HEK293T (cell line): ENCODE results near the gene ZNF311.

Experiments used
- CTCF ChIA-PET: fragments of 350-600 bp; formaldehyde crosslinking; extraction: SDS; loops from one replicate; lab custom pipeline; 2021; ENCODE audit warnings: antibody characterized with exemption, inconsistent platforms; lab: Yijun Ruan, JAX
- POLR2A ChIA-PET: fragments of 350-600 bp; formaldehyde crosslinking; extraction: SDS; loops from one replicate; lab custom pipeline; 2020; ENCODE audit warnings: antibody characterized with exemption, inconsistent platforms; lab: Yijun Ruan, JAX
- DNase-seq: peaks from one replicate; pipeline ENCODE4 v3.0.0; 2012; ENCODE audit warnings: mixed read lengths; ENCODE audit errors: extremely low spot score
- ARNT ChIP-seq: fragments of 450-650 bp; IDR thresholded peaks from 2 replicates; pipeline ENCODE4 v1.6.1; 2017; ENCODE audit warnings: mild to moderate bottlenecking
- BHLHE40 ChIP-seq: fragments of 450-650 bp; IDR thresholded peaks from 2 replicates; pipeline ENCODE4 v1.6.1; 2016; ENCODE audit warnings: mild to moderate bottlenecking, moderate library complexity, borderline replicate concordance
- CTBP1 ChIP-seq: fragments of 450-650 bp; IDR thresholded peaks from 2 replicates; pipeline ENCODE4 v1.6.1; 2016; ENCODE audit warnings: borderline replicate concordance
- ELF4 ChIP-seq: fragments of 450-650 bp; IDR thresholded peaks from 2 replicates; pipeline ENCODE4 v1.6.1; 2017; ENCODE audit warnings: antibody characterized with exemption
- FOXA1 ChIP-seq: fragments of 450-650 bp; IDR thresholded peaks from 2 replicates; pipeline ENCODE4 v1.6.1; 2016; ENCODE audit warnings: mild to moderate bottlenecking
- FOXK2 ChIP-seq: fragments of 450-650 bp; IDR thresholded peaks from 2 replicates; pipeline ENCODE4 v1.6.1; 2016; ENCODE audit warnings: mild to moderate bottlenecking
- FOXM1 ChIP-seq: fragments of 450-650 bp; IDR thresholded peaks from 2 replicates; pipeline ENCODE4 v1.6.1; 2017; ENCODE audit warnings: mild to moderate bottlenecking, borderline replicate concordance
- HDGF ChIP-seq: fragments of 450-650 bp; IDR thresholded peaks from 2 replicates; pipeline ENCODE4 v1.6.1; 2017; ENCODE audit warnings: antibody characterized with exemption, borderline replicate concordance
- L3MBTL2 ChIP-seq: fragments of 450-650 bp; conservative IDR thresholded peaks from 2 replicates; pipeline ENCODE4 v1.6.1; 2016; ENCODE audit warnings: mild to moderate bottlenecking
- LEF1 ChIP-seq: fragments of 450-650 bp; IDR thresholded peaks from 2 replicates; pipeline ENCODE4 v1.6.1; 2017; ENCODE audit warnings: mild to moderate bottlenecking, borderline replicate concordance
- NFRKB ChIP-seq: fragments of 450-650 bp; IDR thresholded peaks from 2 replicates; pipeline ENCODE4 v1.6.1; 2016; ENCODE audit warnings: mild to moderate bottlenecking, moderate library complexity
- PKNOX1 ChIP-seq: fragments of 450-650 bp; IDR thresholded peaks from 2 replicates; pipeline ENCODE4 v1.6.1; 2016
- SP1 ChIP-seq: fragments of 450-650 bp; IDR thresholded peaks from 2 replicates; pipeline ENCODE4 v1.6.1; 2017
- SUZ12 ChIP-seq: fragments of 450-650 bp; IDR thresholded peaks from 2 replicates; pipeline ENCODE4 v1.6.1; 2016; ENCODE audit warnings: mild to moderate bottlenecking
- TARDBP ChIP-seq: fragments of 450-650 bp; IDR thresholded peaks from 2 replicates; pipeline ENCODE4 v1.6.1; 2016
- ZNF384 ChIP-seq: fragments of 450-650 bp; IDR thresholded peaks from 2 replicates; pipeline ENCODE4 v1.6.1; 2016

The ZNF311 gene

GRCh38 chr6:29005183-29005885 is at the start of gene ZNF311:
ZNF311 (minus strand) TSS chr6:29005315; CDS start chr6:29003954, 1,361 bp downstream.
- DNase-seq = no peak
- CTCF ChIA-PET = interaction anchor here (0.6 kb wide), 1 partner anchor 21 kb away, joined by 5 read pairs; no protein-coding TSS in a partner anchor
- POLR2A ChIA-PET = interaction anchor here (0.6 to 1.6 kb wide), 2 partner anchors 11 to 20 kb away, joined by 3 to 6 read pairs; no protein-coding TSS in a partner anchor
- TF ChIP-seq ARNT = no peak
- no peak for TF ChIP-seq FOXK2
- TF ChIP-seq LEF1 = no peak
- TF ChIP-seq SUZ12 = no peak
- TF ChIP-seq FOXM1 = no peak
- no peak for TF ChIP-seq BHLHE40
- TF ChIP-seq HDGF = no peak
- no peak for TF ChIP-seq CTBP1
- TF ChIP-seq TARDBP = no peak
- TF ChIP-seq NFRKB = no peak
- TF ChIP-seq PKNOX1 = no peak
- TF ChIP-seq ZNF384 = no peak
- no peak for TF ChIP-seq SP1

GRCh38 chr6:29051680-29052079 is 46.6 kb upstream of the ZNF311 start:
- ChIA-PET POLR2A (no interaction called here), CTCF (no interaction called here)
- DNase-seq = no peak
- TF ChIP-seq PKNOX1 (no peak), FOXM1 (no peak), LEF1 (no peak), L3MBTL2 (no peak), SP1 (no peak), HDGF (no peak), FOXA1 (no peak)

GRCh38 chr6:29045075-29045474 is 40.0 kb upstream of the ZNF311 start, which contains the start of gene OR2W1:
OR2W1 (minus strand) TSS chr6:29045175; CDS start chr6:29045175, 0 bp downstream.
- ChIA-PET POLR2A (no interaction called here), CTCF (no interaction called here)
- TF ChIP-seq FOXA1 (no peak), SP1 (no peak), ZNF384 (no peak), TARDBP (no peak), HDGF (no peak), FOXM1 (no peak), FOXK2 (no peak), BHLHE40 (no peak), SUZ12 (no peak), PKNOX1 (no peak), L3MBTL2 (no peak), CTBP1 (no peak), LEF1 (no peak), NFRKB (no peak), ARNT (no peak), ELF4 (no peak)
- no peak for DNase-seq

GRCh38 chr6:29035951-29036350 is 30.8 kb upstream of the ZNF311 start:
- TF ChIP-seq ARNT (no peak), L3MBTL2 (no peak), NFRKB (no peak)
- CTCF ChIA-PET = no interaction called here
- POLR2A ChIA-PET = no interaction called here
- DNase-seq = no peak

GRCh38 chr6:29028821-29029220 is 23.7 kb upstream of the ZNF311 start:
- DNase-seq = no peak
- ChIA-PET CTCF (no interaction called here), POLR2A (no interaction called here)
- TF ChIP-seq FOXM1 = no peak
- no peak for TF ChIP-seq ARNT
- TF ChIP-seq ELF4 = no peak

GRCh38 chr6:29025927-29026585 is 20.9 kb upstream of the ZNF311 start:
- POLR2A ChIA-PET = interaction anchor here (0.6 kb wide), 1 partner anchor 957 kb away, joined by 3 read pairs; no protein-coding TSS in a partner anchor
- CTCF ChIA-PET = no interaction called here
- TF ChIP-seq L3MBTL2 (no peak), NFRKB (no peak), TARDBP (no peak), HDGF (no peak), PKNOX1 (no peak), ELF4 (no peak), SUZ12 (no peak), ZNF384 (no peak), FOXA1 (no peak), CTBP1 (no peak), FOXM1 (no peak), BHLHE40 (no peak), SP1 (no peak), ARNT (no peak), FOXK2 (no peak), LEF1 (no peak)
- no peak for DNase-seq
